Naive thymus-derived CD8-positive, alpha-beta T cell (primary cell): ENCODE measurements around the gene GDPD4. TPM values are rescaled to one million over a fixed set of nuclear protein-coding genes. Genes with fewer than 3 reads are reported as not detected.
A peak's percentile ranks its signal among the peaks of the same experiment; 100 is the strongest.

Experiments
- ATAC-seq, 2 donors: fragments of 150-1000 bp; cut with Tn5 transposase in 1 of 2; sonication (Bioruptor Pico), chemical (Tn5 transposase) in 1 of 2; 1 replicate in 1 of 2; 2 replicates in 1 of 2; pipeline ENCODE4 v1.10.0; 2021; ENCODE audit warnings: mild to moderate bottlenecking in 2 of 2, moderate library complexity in 2 of 2
- POLR2A ChIA-PET: fragments of 350-600 bp; sonication (Branson Sonifier 250); formaldehyde crosslinking; loops from one replicate; lab custom pipeline; 2021; ENCODE audit warnings: antibody characterized with exemption; lab: Charles Lee
- DNase-seq, 10 donors: peaks; one replicate each; pipeline versions ENCODE4 v3.0.0 to v3.0.0-alpha.2; 2020 to 2022
- H3K27ac Mint-ChIP-seq, 10 donors: one replicate each; pipeline ENCODE4 v1.8.0; 2020 to 2022; ENCODE audit warnings: mild to moderate bottlenecking in 10 of 10, mixed read lengths in 10 of 10, moderate library complexity in 4 of 10, inconsistent platforms in 1 of 10
- H3K27me3 Mint-ChIP-seq, 5 donors: one replicate each; pipeline ENCODE4 v1.8.0; 2021 to 2022; ENCODE audit warnings: mixed read lengths in 5 of 5
- H3K36me3 Mint-ChIP-seq, 3 donors: one replicate each; pipeline ENCODE4 v1.8.0; 2020 to 2022; ENCODE audit warnings: mixed read lengths in 3 of 3, mild to moderate bottlenecking in 2 of 3, inconsistent platforms in 1 of 3
- H3K4me1 Mint-ChIP-seq, 4 donors: one replicate each; pipeline ENCODE4 v1.8.0; 2021 to 2022; ENCODE audit warnings: mixed read lengths in 4 of 4
- H3K4me3 Mint-ChIP-seq, 10 donors: one replicate each; pipeline ENCODE4 v1.8.0; 2020 to 2022; ENCODE audit warnings: mild to moderate bottlenecking in 10 of 10, mixed read lengths in 10 of 10, moderate library complexity in 6 of 10, inconsistent platforms in 1 of 10
- H3K9me3 Mint-ChIP-seq, 9 donors: one replicate each; pipeline ENCODE4 v1.8.0; 2020 to 2022; ENCODE audit warnings: mixed read lengths in 9 of 9, mild to moderate bottlenecking in 3 of 9, inconsistent platforms in 1 of 9, moderate library complexity in 1 of 9
- polyA plus RNA-seq, 3 donors: library from polyadenylated mRNA; unstranded; fragments of 300-500 nt; fragmentation: Illumina TruSeq; gene quantifications; one replicate each; pipeline ENCODE4 v1.2.3, GENCODE V29; 2021
- total RNA-seq, 8 experiments: library from RNA in 2 of 8; stranded (reverse) in 2 of 8; gene quantifications; one replicate each; pipeline ENCODE4 v1.2.3 and lab custom pipeline; 2021 to 2026

The GDPD4 gene
- total and polyA plus RNA-seq, 5 experiments from 2014 or later = not detected

- POLR2A ChIA-PET = no interaction called here
- Mint-ChIP-seq H3K4me3 (no peak overlapping the region), H3K9me3 (peaks cover 0 to 9% (median 0%) of the 10 kb centered on the region in 9 donors), H3K27me3 (peaks cover 15 to 49% (median 29%) of the 10 kb centered on the region in 5 donors), H3K27ac (no peak overlapping the region), H3K36me3 (no peaks in the 10 kb centered on the region), H3K4me1 (no peaks in the 10 kb centered on the region)
- no peak for ATAC-seq
- no peak for DNase-seq
Observed at GRCh38 chr11:77287615-77288273, 13.7 kb downstream of the GDPD4 start.

GRCh38 chr11:77287136-77287535 lies 14.3 kb downstream of the GDPD4 start:
- DNase-seq (no peak), ATAC-seq (no peak)
- Mint-ChIP-seq H3K27ac (no peak overlapping the region), H3K27me3 (peaks cover 15 to 55% (median 29%) of the 10 kb centered on the region in 5 donors), H3K4me3 (no peak overlapping the region), H3K36me3 (no peaks in the 10 kb centered on the region), H3K9me3 (peaks cover 0 to 3% (median 0%) of the 10 kb centered on the region in 9 donors), H3K4me1 (no peaks in the 10 kb centered on the region)
- POLR2A ChIA-PET = no interaction called here

GRCh38 chr11:77284476-77285468 lies 16.7 kb downstream of the GDPD4 start:
- Mint-ChIP-seq H3K27me3 (peaks cover 13 to 59% (median 30%) of the 10 kb centered on the region in 5 donors), H3K4me3 (no peak overlapping the region), H3K27ac (no peak overlapping the region), H3K9me3 (peaks cover 0 to 8% (median 0%) of the 10 kb centered on the region in 9 donors), H3K4me1 (no peaks in the 10 kb centered on the region), H3K36me3 (peaks cover 0 to 7% (median 0%) of the 10 kb centered on the region in 3 donors)
- DNase-seq (no peak), ATAC-seq (no peak)
- POLR2A ChIA-PET = no interaction called here

GRCh38 chr11:77283101-77283500 lies 18.4 kb downstream of the GDPD4 start:
- no peak for ATAC-seq
- POLR2A ChIA-PET = no interaction called here
- H3K27ac Mint-ChIP-seq = peak overlapping the region in 1 of 10 donors; percentile 26
- DNase-seq = no peak
- H3K27me3 Mint-ChIP-seq = peaks cover 13 to 58% (median 26%) of the 10 kb centered on the region in 5 donors
- H3K36me3 Mint-ChIP-seq = peaks cover 0 to 7% (median 0%) of the 10 kb centered on the region in 3 donors
- no peaks in the 10 kb centered on the region for H3K4me1 Mint-ChIP-seq
- H3K4me3 Mint-ChIP-seq = no peak overlapping the region
- peaks cover 0 to 8% (median 0%) of the 10 kb centered on the region in 9 donors for H3K9me3 Mint-ChIP-seq

GRCh38 chr11:77278595-77279506 lies 22.6 kb downstream of the GDPD4 start:
- Mint-ChIP-seq H3K4me3 (no peak overlapping the region), H3K9me3 (peaks cover 0 to 8% (median 0%) of the 10 kb centered on the region in 9 donors), H3K27ac (no peak overlapping the region), H3K4me1 (no peaks in the 10 kb centered on the region), H3K27me3 (peaks cover 5 to 33% (median 10%) of the 10 kb centered on the region in 5 donors), H3K36me3 (peaks cover 0 to 7% (median 0%) of the 10 kb centered on the region in 3 donors)
- POLR2A ChIA-PET = no interaction called here
- DNase-seq = no peak
- no peak for ATAC-seq

- POLR2A ChIA-PET = no interaction called here
- H3K36me3 Mint-ChIP-seq = peaks cover 0 to 7% (median 0%) of the 10 kb centered on the region in 3 donors
- H3K9me3 Mint-ChIP-seq = peaks cover 0 to 8% (median 0%) of the 10 kb centered on the region in 9 donors
- DNase-seq (no peak), ATAC-seq (no peak)
- H3K4me1 Mint-ChIP-seq = no peaks in the 10 kb centered on the region
- peaks cover 2 to 15% (median 10%) of the 10 kb centered on the region in 5 donors for H3K27me3 Mint-ChIP-seq
- no peak overlapping the region for H3K4me3 Mint-ChIP-seq
- H3K27ac Mint-ChIP-seq = no peak overlapping the region
Observed at GRCh38 chr11:77276271-77276670, 25.2 kb downstream of the GDPD4 start.

GRCh38 chr11:77270921-77271320 lies 30.6 kb downstream of the GDPD4 start:
- H3K9me3 Mint-ChIP-seq = no peaks in the 10 kb centered on the region
- H3K27ac Mint-ChIP-seq = no peak overlapping the region
- ATAC-seq (no peak), DNase-seq (no peak)
- no peak overlapping the region for H3K4me3 Mint-ChIP-seq
- peaks cover 0 to 2% (median 0%) of the 10 kb centered on the region in 3 donors for H3K36me3 Mint-ChIP-seq
- peaks cover 0 to 11% (median 3%) of the 10 kb centered on the region in 5 donors for H3K27me3 Mint-ChIP-seq
- POLR2A ChIA-PET = no interaction called here
- H3K4me1 Mint-ChIP-seq = no peaks in the 10 kb centered on the region

GRCh38 chr11:77269484-77270123 lies 31.9 kb downstream of the GDPD4 start:
- H3K27me3 Mint-ChIP-seq = peaks cover 0 to 11% (median 3%) of the 10 kb centered on the region in 5 donors
- H3K4me3 Mint-ChIP-seq = no peak overlapping the region
- H3K36me3 Mint-ChIP-seq = peaks cover 0 to 2% (median 0%) of the 10 kb centered on the region in 3 donors
- DNase-seq (no peak), ATAC-seq (no peak)
- H3K27ac Mint-ChIP-seq = no peak overlapping the region
- H3K4me1 Mint-ChIP-seq = no peaks in the 10 kb centered on the region
- peaks cover 0 to 4% (median 0%) of the 10 kb centered on the region in 9 donors for H3K9me3 Mint-ChIP-seq
- POLR2A ChIA-PET = no interaction called here

- H3K27me3 Mint-ChIP-seq = peaks cover 0 to 13% (median 4%) of the 10 kb centered on the region in 5 donors
- POLR2A ChIA-PET = no interaction called here
- ATAC-seq = no peak
- DNase-seq = no peak
- no peak overlapping the region for H3K4me3 Mint-ChIP-seq
- no peak overlapping the region for H3K27ac Mint-ChIP-seq
- peaks cover 2 to 15% (median 2%) of the 10 kb centered on the region in 3 donors for H3K36me3 Mint-ChIP-seq
- peaks cover 2 to 20% (median 12%) of the 10 kb centered on the region in 9 donors for H3K9me3 Mint-ChIP-seq
- H3K4me1 Mint-ChIP-seq = no peaks in the 10 kb centered on the region
Observed at GRCh38 chr11:77267962-77268361, 33.5 kb downstream of the GDPD4 start.

GRCh38 chr11:77266766-77267165 lies 34.7 kb downstream of the GDPD4 start:
- Mint-ChIP-seq H3K36me3 (peaks cover 2 to 24% (median 10%) of the 10 kb centered on the region in 3 donors), H3K4me3 (no peak overlapping the region), H3K4me1 (no peaks in the 10 kb centered on the region), H3K9me3 (peaks cover 10 to 32% (median 22%) of the 10 kb centered on the region in 9 donors), H3K27ac (no peak overlapping the region), H3K27me3 (peaks cover 0 to 12% (median 4%) of the 10 kb centered on the region in 5 donors)
- POLR2A ChIA-PET = no interaction called here
- DNase-seq = no peak
- no peak for ATAC-seq

GRCh38 chr11:77262803-77263202 lies 38.7 kb downstream of the GDPD4 start:
- DNase-seq = no peak
- peaks cover 2 to 36% (median 10%) of the 10 kb centered on the region in 3 donors for H3K36me3 Mint-ChIP-seq
- no peak overlapping the region for H3K27ac Mint-ChIP-seq

More at GRCh38 chr11:77262803-77263202, 38.7 kb downstream of the GDPD4 start:
- peaks cover 7 to 21% (median 10%) of the 10 kb centered on the region in 5 donors for H3K27me3 Mint-ChIP-seq
- no peak overlapping the region for H3K4me3 Mint-ChIP-seq
- no peaks in the 10 kb centered on the region for H3K4me1 Mint-ChIP-seq
- peaks cover 11 to 45% (median 26%) of the 10 kb centered on the region in 9 donors for H3K9me3 Mint-ChIP-seq
- no peak for ATAC-seq
- POLR2A ChIA-PET = no interaction called here
